Fibroblast of the aortic adventitia (primary cell): ENCODE measurements around the gene DGKH. TPM values are rescaled to one million over a fixed set of nuclear protein-coding genes. Genes with fewer than 3 reads are reported as not detected.

ENCODE experiments used
- DNase-seq: peaks from one replicate; pipeline ENCODE4 v3.0.0-alpha.2; 2010; ENCODE audit warnings: low read depth
- H3K4me3 ChIP-seq: 2 replicates; pipeline ENCODE4 v1.5.1; 2011; ENCODE audit warnings: low read depth, mild to moderate bottlenecking, control low read depth, low read length, moderate library complexity
- CTCF ChIP-seq: IDR thresholded peaks from 2 replicates; pipeline ENCODE4 v1.5.1; 2011; ENCODE audit warnings: mild to moderate bottlenecking, low read length, control low read depth, inconsistent platforms; ENCODE audit not compliant: insufficient read depth
- small RNA-seq: library from RNA; depleted of rRNA; stranded (forward); fragments of <200 nt; gene quantifications from one replicate; pipeline ENCODE3, GENCODE V24; 2012
- total RNA-seq: library from RNA; depleted of rRNA; stranded (reverse); fragments of >200 nt; gene quantifications from 2 replicates; pipeline ENCODE4 v1.2.3, GENCODE V29; 2012; ENCODE audit warnings: low replicate concordance

The DGKH gene
- total RNA-seq, 1 donor, result 17.1 TPM

- DNase-seq, result no peak
- H3K4me3 ChIP-seq, result no peak overlapping the region
- TF ChIP-seq CTCF, result no peak
These were observed 235.6 kb downstream of the DGKH start for GRCh38 chr13:42284068-42284467.

Small RNAs within 50 kb of the gene (small RNA-seq; reads per million reads assigned to genes)
- gene RPS28P8, result not detected

Other genes with a start within 250 kb of the DGKH start
- gene VWA8, start 87.5 kb upstream of the DGKH start, total RNA-seq, result 27.2 and 28.5 TPM in 2 replicates
- 36.5 and 55.9 TPM in 2 replicates for gene AKAP11, start 223.5 kb downstream of the DGKH start, total RNA-seq